COLO668 (cell line): Measurements from ENCODE around the gene TLR10.
"Not testable (repeated sequence)": the region's sequence is repeated elsewhere in the genome, so short reads cannot be mapped to it uniquely, and the experiment has no call there.

Source experiments
- DNase-seq: peaks from one replicate; lab custom pipeline; 2025; ENCODE audit not compliant: unreplicated experiment; lab: John Stamatoyannopoulos, UW

The TLR10 gene, protein sequence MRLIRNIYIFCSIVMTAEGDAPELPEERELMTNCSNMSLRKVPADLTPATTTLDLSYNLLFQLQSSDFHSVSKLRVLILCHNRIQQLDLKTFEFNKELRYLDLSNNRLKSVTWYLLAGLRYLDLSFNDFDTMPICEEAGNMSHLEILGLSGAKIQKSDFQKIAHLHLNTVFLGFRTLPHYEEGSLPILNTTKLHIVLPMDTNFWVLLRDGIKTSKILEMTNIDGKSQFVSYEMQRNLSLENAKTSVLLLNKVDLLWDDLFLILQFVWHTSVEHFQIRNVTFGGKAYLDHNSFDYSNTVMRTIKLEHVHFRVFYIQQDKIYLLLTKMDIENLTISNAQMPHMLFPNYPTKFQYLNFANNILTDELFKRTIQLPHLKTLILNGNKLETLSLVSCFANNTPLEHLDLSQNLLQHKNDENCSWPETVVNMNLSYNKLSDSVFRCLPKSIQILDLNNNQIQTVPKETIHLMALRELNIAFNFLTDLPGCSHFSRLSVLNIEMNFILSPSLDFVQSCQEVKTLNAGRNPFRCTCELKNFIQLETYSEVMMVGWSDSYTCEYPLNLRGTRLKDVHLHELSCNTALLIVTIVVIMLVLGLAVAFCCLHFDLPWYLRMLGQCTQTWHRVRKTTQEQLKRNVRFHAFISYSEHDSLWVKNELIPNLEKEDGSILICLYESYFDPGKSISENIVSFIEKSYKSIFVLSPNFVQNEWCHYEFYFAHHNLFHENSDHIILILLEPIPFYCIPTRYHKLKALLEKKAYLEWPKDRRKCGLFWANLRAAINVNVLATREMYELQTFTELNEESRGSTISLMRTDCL

GRCh38 chr4:38782452-38783108, at the start of gene TLR10:
Gene TLR10, minus strand, starts transcription at chr4:38782990. Its CDS starts 7,400 bp downstream, at chr4:38775590.
- DNase-seq = peak; percentile 41

GRCh38 chr4:38832206-38832605, 49.4 kb upstream of the TLR10 start:
- no peak for DNase-seq

GRCh38 chr4:38831653-38832052, 48.9 kb upstream of the TLR10 start:
- no peak for DNase-seq

DNA sequence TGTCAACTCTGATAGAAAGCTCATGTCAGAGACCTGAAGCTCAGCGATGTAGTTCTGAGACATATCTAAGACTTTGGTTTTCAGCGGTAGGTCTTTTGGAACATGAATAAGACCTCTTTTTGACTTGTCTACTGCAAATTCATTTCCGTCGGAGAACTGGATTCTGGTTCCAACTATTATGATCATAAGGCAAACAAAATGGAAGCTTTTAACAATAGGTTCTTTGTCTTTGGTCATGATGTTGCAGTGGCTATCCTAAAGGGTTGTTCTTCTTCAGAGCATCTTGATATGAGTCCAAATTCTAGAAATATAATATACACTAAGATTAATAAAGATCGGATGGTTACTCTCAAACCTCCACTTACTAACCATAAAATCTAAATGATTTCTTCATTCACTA, 46.4 kb upstream of the TLR10 start:
- no peak for DNase-seq

DNA sequence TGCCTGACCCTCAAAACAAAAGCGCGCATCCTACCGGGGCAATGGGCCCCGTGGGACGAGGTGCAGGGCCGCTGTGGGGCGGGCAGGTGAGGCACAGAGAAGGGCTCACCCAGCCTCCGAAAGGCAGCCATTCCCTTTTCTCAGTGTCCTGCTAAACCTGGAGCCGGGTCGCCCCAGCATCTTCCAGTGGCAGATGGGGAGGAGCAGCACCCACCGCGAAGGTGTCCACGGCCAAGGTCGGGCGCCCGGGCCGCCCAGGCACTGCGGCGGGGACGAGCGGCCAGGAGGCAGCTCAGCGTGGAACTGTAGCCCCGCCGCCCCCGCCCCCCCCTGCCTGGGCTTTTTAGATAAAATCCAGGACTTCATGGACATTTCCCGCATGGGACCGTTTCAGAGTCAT, 41.0 kb upstream of the TLR10 start:
- no peak for DNase-seq

GRCh38 chr4:38822748-38823303, 40.0 kb upstream of the TLR10 start:
- DNase-seq = no peak

GRCh38 chr4:38821739-38822138, 38.9 kb upstream of the TLR10 start:
- no peak for DNase-seq

DNA sequence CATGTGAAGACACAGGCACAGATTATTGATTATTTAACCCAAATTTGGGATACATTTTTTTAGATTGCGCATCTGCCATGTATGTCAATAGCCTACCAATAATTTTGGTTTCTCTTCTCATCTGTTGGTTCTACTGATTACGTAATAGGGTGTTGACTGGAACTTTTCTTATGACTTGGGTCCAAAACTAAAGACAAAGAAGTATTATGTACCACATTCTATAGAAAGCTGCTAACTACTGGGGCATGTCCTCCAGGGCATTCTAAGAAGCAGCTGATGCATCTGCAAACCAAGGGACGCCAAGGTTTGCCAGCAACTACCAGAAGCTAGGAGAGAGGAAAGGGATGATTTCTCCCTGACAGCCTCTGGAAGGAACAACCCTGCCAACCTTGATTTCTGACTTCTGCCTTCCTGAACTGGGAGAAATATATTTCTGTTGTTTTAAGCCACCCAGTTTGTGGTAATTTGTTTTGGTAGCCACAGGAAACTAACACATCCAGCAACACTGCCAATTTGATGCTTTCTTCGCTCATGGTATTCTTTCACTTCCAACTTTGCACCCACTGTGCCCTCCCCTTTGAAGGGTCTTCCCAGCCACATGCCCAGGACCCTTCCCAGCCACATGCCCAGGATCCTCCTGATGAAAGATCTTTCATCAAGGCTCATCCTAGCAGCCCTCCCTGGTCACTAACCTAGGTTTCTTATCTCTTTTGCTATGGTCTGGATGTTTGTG, 37.7 kb upstream of the TLR10 start:
- no peak for DNase-seq

- DNase-seq = no peak
Measured at GRCh38 chr4:38819569-38819968, 36.8 kb upstream of the TLR10 start.

GRCh38 chr4:38818441-38818976, 35.7 kb upstream of the TLR10 start:
- no peak for DNase-seq

DNA sequence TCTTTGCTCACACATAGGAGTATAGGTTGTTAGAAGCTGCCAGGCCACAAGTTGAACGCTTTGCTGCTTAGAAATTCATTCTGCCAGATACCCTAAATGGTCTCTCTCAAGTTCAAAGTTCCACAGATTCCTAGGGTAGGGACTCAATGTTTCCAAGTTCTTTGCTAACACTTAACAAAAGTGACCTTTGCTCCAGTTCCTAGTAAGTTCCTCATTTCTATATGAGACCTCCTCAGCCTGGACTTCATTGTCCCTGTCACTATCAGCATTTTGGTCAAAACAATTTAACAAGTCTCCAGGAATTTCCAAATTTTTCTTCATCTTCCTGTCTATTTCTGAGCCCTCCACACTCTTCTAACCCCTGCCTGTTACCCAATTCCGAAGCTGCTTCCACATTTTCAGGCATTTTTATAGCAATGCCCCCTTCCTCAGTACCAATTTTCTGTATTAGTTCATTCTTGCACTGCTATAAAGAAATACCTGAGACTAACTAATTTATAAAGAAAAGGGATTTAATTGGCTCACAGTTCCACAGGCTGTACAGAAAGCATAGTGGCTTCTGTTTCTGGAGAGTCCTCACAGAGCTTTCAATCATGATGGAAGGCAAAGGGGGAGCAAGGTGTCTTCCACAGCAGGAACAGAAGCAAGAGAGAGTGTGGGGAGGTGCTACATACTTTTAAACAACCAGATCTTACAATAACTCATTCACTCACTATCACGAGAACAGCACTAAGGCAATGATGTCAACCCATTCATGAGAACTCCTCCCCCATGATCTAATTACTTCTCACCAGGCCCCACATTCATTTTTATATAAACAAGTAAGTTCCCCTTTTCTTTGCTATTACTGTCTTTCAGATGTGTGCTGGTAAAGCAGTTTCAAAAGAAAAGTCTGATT, 33.3 kb upstream of the TLR10 start:
- no peak for DNase-seq

- DNase-seq = no peak
Measured at GRCh38 chr4:38814386-38814785, 31.6 kb upstream of the TLR10 start.

GRCh38 chr4:38811297-38811696, 28.5 kb upstream of the TLR10 start:
- no peak for DNase-seq

GRCh38 chr4:38807462-38807861, 24.7 kb upstream of the TLR10 start:
- not testable (repeated sequence) for DNase-seq

- DNase-seq = not testable (repeated sequence)
Measured at GRCh38 chr4:38806251-38806650, 23.5 kb upstream of the TLR10 start.

- no peak for DNase-seq
Measured at GRCh38 chr4:38805530-38806145, 22.8 kb upstream of the TLR10 start.

DNA sequence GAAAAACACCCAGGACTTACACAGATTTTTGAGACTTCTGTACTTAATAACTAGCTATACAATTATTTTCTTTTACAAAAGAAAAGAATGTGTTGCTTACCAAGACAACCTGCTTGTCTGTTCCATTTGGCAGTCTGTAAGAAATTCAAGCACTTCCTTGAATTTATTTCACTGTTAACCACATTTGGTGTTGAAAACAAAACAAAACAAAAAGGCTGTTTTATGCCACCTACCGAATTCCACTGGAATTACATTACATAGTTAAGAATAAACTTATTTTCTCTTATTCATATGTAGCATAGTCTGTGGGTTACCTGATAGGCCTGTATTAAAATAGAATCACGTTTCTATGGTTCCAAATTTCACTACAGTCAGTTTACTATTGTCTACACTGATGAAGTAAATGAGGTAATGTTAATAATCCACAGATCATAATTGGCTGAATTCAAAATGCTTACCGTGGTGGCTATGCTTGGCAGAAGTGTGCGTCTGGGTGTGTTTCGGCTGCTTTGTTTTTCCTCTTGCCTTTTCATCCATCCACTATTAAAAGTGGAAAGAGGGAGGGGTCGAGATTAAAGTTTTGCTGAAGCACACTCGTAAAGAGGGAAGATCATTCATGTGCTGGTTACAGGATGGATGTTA, 22.0 kb upstream of the TLR10 start, which contains the start of gene TLR1:
TSS of gene TLR1 (minus strand) at position 138 of the 642 bp plus-strand sequence. CDS start 5,960 bp downstream, outside the sequence.
- DNase-seq = no peak
